Myocyte (in vitro differentiated cells): ENCODE data around the gene LCN1. TPM values are rescaled to one million over a fixed set of nuclear protein-coding genes. Genes with fewer than 3 reads are reported as not detected.

Source experiments
- DNase-seq: peaks from one replicate; pipeline ENCODE4 v3.0.0-alpha.2; 2012; ENCODE audit warnings: low read depth
- polyA plus RNA-seq: library from polyadenylated mRNA; unstranded; fragments of >200 nt; gene quantifications from one replicate; pipeline ENCODE4 v1.2.1, GENCODE V29; 2012; ENCODE audit warnings: missing spikeins
- total RNA-seq: library from RNA; depleted of rRNA; stranded (reverse); fragments of >200 nt; gene quantifications from 2 replicates; pipeline ENCODE4 v1.2.3, GENCODE V29; 2014

Gene LCN1
- total RNA-seq = not detected in 2 replicates
- polyA plus RNA-seq = not detected

GRCh38 chr9:135520916-135521607 lies at the start of gene LCN1:
Gene LCN1 (plus strand): TSS chr9:135521440. CDS start chr9:135521498, 58 bp downstream.
- no peak for DNase-seq

GRCh38 chr9:135471791-135472640 lies 49.2 kb upstream of the LCN1 start:
- DNase-seq = peak; percentile 27

- DNase-seq = no peak
Measured at GRCh38 chr9:135473972-135474543, 47.2 kb upstream of the LCN1 start.

- no peak for DNase-seq
Measured at GRCh38 chr9:135474915-135475314, 46.3 kb upstream of the LCN1 start.

GRCh38 chr9:135476561-135477355 lies 44.5 kb upstream of the LCN1 start:
- peak; percentile 69 for DNase-seq

- DNase-seq = no peak
Measured at GRCh38 chr9:135478191-135478590, 43.0 kb upstream of the LCN1 start.

- peak; percentile 45 for DNase-seq
Measured at GRCh38 chr9:135478829-135479468, 42.3 kb upstream of the LCN1 start.

- peak; percentile 46 for DNase-seq
Measured at GRCh38 chr9:135479469-135480052, 41.7 kb upstream of the LCN1 start, which contains the start of gene PPP1R26. Gene PPP1R26 (plus strand): TSS chr9:135479782. CDS start chr9:135484511, 4,729 bp downstream.

GRCh38 chr9:135480071-135480939 lies 40.9 kb upstream of the LCN1 start:
- peak; percentile 46 for DNase-seq

GRCh38 chr9:135480940-135481310 lies 40.3 kb upstream of the LCN1 start:
- DNase-seq = no peak

GRCh38 chr9:135482015-135482754 lies 39.1 kb upstream of the LCN1 start:
- DNase-seq = no peak

- DNase-seq = no peak
Measured at GRCh38 chr9:135484460-135485277, 36.6 kb upstream of the LCN1 start.

- DNase-seq = no peak
Measured at GRCh38 chr9:135485385-135485784, 35.9 kb upstream of the LCN1 start.

GRCh38 chr9:135485832-135486231 lies 35.4 kb upstream of the LCN1 start:
- no peak for DNase-seq

GRCh38 chr9:135486267-135487065 lies 34.8 kb upstream of the LCN1 start:
- no peak for DNase-seq

- no peak for DNase-seq
Measured at GRCh38 chr9:135487281-135488012, 33.8 kb upstream of the LCN1 start.
